Activated T-helper 9 cell treated with anti-CD3 and anti-CD28 coated beads, Interleukin-2, amount 50 U/mL, for 16 hours (primary cell): ENCODE results near the gene GASK1A.
"Not testable (repeated sequence)": the region's sequence is repeated elsewhere in the genome, so short reads cannot be mapped to it uniquely, and the experiment has no call there.

Experiments
- DNase-seq: peaks from one replicate; pipeline ENCODE4 v3.0.0-alpha.2; 2020; ENCODE audit warnings: low read depth

GASK1A gene

DNA sequence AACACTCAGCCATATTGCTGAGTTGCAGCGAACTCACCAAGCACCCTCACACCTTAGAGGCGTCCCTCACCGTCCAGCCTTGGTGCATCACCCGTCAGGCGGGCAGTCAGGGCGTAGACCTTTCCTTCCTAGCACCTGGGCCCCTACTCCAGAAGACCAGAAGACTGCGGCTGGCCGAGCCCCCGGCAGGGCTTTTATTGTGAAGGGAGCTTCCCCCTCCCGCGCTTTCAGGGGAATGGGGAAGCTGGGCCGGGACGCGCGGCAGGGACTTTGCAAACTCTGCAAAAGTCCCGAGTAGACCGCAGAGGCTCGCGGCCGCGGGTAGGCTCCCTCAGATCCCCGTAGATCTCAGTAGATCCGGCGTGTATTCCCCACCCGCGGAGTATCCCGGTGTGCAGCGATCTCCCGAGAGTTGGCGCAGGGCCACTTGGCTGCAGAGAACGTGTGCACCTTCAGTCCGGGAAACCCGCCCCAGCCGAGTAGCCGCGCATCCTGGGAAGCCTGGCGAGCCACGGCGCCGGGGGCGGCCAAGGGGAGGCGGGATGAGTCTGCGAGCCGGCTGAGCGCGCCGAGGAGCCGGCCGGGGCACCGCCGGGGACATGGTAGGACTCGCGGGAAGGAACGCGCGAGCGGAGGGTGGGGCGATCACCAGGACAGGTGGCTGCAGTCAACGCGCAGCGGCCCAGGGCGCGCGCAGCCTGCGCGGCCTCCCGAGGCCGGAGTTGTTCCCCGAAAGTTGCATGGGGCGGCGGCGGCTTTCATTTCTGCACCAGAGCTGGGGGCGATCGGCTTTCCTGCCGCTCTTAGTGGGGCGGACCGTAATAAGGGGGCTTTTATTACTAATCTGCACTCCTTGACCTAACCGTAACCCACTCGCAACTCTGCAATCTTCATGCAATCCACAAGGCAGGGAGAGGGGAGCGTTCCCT lies at the start of gene GASK1A:
Gene GASK1A (plus strand): TSS at position 268 of the 929 bp plus-strand sequence. CDS start 332 bp downstream, at position 600.
- DNase-seq, result no peak

GRCh38 chr3:42934111-42934510 lies 45.0 kb upstream of the GASK1A start:
- DNase-seq, result no peak

DNA sequence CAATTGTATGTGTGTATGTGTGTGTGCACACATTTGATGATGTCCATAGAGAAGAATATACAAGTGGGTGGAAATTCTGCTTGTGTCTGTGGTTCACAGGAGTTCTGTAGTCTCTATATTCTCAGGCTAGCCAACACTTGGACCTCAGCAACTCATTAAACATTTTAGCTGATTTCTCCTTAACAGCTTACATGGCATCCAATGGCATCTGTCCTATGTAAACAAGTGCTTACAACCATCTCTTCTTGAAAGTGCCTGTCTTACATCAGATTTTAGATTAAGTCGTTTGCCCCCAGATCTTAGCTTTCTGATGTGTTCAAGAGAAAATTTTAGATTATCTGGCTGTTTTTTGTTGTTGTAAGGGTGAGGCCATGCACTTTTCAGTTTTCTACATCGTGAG lies 44.2 kb upstream of the GASK1A start:
- no peak for DNase-seq

DNA sequence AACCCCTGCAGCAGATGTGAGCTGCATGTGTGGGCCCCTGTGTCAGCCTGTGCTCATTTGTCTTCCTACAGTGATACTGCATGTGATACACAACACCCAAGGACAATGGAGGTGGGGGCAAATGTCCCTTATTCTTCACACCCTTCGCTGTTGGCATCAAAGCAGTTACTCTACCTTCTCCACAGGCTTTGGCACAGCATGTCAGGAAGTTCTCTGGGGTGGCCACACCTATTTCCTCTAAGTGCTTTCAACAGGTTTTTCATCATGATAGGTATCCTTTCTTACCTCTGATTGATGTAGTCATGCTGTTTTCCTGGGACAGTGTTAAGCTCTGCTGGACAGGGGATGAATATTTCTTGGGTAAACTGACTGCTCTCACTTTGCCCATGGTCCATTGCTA lies 43.6 kb upstream of the GASK1A start:
- no peak for DNase-seq

DNA sequence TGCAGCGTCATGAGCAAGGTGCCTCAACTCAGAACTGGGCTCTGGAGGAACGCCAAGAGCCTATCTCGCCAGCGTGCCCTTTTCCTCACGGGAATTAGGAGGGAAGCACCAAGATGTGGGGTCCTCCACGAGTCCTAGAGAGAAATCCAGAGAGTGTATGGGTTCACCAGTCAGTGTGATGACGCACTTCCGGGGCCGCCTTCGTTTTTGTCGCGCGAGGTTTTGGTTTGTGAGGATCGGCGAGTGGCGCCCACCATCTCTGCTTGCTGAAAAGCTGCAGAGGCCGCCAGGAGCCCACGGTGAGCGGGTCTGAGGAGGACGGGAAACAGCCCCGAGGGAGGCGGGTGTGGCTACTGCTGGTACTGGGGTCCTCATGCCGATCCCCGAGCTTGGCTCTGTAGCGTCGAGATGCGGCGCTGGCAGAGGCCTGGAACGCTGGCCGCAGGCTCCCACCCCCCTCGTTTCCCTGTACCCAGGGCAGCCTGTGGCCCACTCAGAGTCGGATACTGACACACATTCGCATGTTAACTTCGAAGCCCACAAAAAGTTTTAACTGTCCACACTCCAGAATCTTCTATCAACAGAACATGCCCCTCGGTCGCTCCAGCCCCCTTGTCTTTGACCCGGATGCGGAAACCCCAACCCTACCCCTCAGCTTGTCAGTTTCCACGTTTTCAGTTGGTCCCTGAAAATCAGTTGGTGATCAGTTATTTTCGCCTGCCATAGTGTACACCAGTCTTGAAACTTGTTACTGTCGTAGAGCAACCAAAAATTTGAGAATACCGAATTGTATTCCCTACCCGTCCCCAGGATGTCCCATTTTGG lies 42.7 kb upstream of the GASK1A start:
- no peak for DNase-seq

DNA sequence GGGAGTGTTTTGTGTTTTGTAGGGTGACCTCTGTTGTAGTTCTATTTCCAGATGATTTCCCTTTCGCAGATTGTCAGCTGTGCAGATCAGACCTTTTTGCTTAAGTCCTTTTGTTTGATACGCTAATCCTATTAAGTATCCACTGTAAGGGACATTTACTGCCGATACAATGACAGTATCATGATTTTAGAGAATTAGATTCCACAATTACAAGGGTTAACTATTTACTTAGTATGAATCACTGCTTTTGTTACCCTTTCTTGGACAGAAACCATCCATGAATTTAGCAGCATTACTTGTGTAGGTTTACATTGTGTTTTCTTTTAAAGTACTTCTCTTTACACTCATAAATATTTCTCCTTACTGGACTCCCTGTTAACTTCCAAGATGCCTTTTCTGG lies 41.8 kb upstream of the GASK1A start:
- no peak for DNase-seq

DNA sequence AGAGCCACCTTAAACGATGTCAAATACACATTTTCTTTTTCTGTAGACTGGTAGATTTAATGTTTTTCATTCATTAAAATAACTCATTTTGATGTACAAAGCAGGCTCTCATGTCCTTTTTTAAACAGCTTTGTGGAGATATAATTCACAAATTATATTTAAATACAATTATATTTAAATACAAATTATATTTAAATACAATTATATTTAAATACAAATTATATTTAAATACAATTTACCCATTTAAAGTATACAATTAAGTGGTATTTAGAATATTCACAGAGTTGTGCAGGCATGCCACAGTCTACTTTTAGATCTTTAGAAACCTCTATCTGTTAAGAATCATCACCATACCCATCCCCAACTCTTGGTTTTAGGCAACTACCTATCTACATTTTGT lies 36.4 kb upstream of the GASK1A start:
- DNase-seq, result no peak

GRCh38 chr3:42946050-42946449 lies 33.1 kb upstream of the GASK1A start:
- no peak for DNase-seq

GRCh38 chr3:42957573-42957972 lies 21.5 kb upstream of the GASK1A start:
- DNase-seq, result no peak

DNA sequence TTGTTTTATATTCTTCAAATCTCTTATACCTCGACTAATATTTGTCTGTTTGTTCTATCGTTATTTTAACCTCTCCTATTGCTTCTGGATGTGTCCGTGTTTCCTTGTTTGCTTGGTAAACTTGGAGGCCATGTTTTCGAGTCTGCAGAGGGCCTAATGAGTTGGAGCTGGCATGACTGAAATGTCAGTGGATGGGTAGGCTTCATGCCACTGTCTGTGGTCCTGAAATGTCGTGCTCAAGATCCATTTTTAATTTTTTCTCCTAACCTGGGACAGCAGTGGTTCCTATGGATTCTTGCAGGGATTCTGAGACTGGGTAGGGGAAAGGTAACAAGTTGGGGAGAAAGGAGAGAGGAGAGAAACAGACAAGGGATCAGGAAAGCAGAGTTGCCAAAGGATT lies 18.8 kb upstream of the GASK1A start:
- DNase-seq, result no peak

DNA sequence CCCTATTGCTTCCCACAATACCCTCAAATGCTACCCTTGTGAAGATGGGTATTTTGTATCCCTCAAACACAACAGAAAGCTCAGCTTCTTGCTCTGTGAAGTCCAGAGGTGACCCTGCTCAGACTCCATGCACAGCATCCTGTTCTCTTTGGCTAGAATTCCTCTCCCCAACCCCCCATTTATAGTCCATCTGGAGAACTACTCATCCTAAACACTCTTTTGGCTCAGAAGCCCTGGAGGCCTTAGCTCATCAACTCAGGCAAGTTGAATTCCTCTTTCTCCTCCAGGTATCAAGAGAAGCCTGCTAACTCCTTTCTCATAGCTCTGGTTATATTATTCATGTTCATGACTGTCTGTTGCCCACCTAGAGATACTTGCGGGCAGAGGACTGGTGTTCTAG lies 18.3 kb upstream of the GASK1A start:
- DNase-seq, result no peak

- no peak for DNase-seq
These were observed 17.5 kb upstream of the GASK1A start for GRCh38 chr3:42961633-42962032.

DNA sequence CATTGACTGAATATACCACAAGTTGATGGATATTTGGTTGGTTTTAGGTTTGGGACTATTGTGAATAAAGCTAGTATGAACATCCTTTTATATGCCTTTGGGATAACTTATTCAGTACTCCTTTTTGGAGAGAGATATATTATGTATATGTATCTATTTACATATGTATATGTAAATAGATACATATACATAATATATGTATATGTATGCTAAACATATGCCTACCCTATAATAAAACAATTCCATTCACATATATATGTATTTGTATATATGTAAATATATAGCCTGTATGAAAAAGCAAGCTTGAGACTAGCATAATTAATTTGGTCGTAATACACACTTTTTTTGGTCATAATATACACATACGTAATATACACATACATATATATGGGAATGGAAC lies 15.8 kb upstream of the GASK1A start:
- no peak for DNase-seq

DNA sequence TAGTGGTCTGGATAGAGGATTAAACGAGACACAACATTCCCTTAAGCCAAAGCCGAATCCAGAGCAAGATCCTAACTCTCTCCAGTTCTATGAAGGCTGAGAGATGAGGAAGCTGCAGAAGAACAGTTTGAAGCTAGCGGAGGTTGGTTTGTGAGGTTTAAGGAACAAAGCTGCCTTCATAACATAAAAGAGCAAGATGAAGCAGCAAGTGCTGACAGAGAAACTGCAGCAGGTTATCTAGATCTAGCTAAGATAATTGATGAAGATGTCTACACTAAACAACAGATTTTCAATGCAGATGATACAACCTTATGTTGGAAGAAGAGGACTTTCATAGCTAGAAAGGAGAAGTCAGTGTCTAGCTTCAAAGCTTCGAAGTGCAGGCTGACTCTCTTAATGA lies 14.8 kb upstream of the GASK1A start:
- no peak for DNase-seq

GRCh38 chr3:42970557-42970956 lies 8.6 kb upstream of the GASK1A start:
- DNase-seq, result no peak

- DNase-seq, result no peak
These were observed 7.9 kb upstream of the GASK1A start for GRCh38 chr3:42970976-42971772.

DNA sequence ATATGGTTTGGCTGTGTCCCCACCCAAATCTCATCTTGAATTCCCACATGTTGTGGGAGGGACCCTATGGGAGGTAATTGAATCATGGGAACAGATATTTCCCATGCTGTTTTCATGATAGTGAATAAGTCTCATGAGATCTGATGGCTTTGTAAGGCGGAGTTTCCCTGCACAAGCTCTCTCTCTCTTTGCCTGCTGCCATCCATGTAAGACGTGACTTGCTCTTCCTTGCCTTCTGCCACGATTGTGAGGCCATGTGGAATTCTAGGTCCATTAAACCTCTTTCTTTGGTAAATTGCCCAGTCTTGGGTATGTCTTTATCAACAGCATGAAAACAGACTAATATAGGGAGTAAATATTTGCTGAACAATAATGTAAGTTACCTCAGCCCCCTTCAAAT lies 4.2 kb upstream of the GASK1A start:
- not testable (repeated sequence) for DNase-seq

GRCh38 chr3:42975456-42975855 lies 3.7 kb upstream of the GASK1A start:
- no peak for DNase-seq

DNA sequence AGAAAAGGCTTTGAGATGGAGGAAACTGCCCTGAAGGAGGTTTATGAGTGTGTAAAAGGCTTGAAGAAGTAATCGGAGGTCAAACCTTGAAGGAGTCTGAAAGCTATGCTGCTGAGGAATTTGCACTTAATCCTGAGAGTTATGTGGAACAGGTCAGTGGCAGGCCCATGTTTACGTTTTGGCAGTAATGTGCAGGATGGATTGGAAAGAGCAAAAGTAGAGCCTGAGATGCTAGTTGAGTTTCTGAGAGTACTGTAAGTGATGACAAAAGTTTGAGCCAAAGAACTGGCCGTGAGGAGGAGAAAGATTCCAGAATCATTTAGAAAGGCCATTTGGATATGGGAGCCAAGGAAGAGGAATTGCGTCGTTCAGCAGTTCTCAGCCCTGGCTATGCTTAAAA lies 3.2 kb upstream of the GASK1A start:
- no peak for DNase-seq

GRCh38 chr3:42980209-42980608 lies 1.1 kb downstream of the GASK1A start:
- no peak for DNase-seq

DNA sequence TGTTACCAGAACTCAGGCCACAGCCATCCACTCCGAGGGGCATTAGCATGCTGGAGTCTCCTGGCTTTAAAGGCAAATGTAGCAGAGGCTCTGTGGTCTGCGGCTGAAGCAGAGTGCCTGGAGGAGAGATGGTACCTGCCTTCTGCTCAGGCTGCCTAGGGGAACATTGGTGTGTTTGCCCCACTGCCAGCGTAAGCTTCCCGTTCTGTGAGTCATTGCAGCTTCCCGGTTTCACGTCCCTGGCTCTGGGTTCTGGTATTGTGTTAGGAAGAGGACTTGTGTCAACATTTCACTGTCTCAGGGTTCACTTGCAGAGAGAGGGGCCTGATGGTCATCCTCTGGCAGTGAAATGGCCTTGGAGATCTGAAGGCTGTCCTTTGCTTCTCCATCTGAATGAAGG lies 1.8 kb downstream of the GASK1A start:
- DNase-seq, result no peak

DNA sequence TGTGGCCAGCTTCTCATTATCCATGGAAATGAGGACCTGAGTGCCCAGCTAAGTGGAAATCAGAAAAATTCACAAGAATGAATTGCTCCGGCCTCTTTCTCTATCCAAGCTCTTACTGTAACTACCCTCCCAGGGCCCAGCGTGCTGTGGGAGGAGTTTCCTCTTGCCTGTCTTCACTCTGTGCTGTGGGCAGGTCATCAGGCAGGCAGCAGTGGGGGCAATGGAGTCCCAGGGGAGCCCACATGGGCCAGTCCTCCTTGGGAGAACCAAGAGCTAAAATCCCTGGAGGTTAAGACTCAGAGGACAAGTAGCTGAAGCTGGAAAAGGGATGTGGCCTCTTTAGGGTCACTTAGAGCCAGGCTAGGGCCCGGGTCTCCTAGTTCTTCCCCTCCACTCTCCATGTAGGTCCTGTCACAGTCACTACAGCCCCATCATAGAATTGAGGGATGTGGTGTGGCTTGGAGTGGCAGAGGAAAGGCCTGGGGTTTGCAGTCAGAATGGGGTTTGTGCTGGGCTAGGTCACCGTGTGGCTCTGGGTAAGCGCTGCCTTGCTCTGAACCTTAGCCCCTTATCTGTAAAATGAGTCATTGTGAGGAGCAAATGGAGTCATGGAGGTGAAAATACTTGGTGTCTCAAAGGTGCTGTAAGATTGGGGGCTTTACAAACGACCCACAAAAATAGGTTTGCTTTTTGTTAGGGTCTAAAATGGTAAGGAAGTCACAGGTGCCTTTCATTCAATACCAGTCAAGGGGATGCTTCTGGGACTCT lies 3.7 kb downstream of the GASK1A start:
- no peak for DNase-seq
